Activated CD4-positive, alpha-beta T cell treated with anti-CD3 and anti-CD28 coated beads for 1 hour (primary cell): ENCODE measurements around the gene GRM7.

ENCODE experiments used
- DNase-seq: peaks from one replicate; pipeline ENCODE4 v3.0.0-alpha.2; 2020

Gene GRM7

DNA sequence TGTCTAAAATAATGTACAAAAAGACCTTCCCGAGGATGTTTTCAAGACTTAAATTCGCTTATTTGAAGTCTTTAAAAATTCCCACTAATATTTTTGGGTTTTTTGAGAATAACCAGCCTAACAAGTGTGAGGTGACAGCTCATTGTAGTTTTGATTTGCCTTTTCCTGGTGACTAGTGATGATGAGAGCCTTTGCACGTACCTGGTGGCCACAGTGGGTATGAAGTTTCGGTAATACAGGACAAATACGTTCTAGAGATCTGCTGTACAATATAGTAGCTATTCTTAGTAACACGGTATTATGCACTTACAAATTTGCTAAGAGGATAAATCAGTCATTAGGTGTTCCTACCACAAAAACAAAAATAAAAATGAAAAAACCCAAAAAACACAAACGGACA is 124.9 kb downstream of the GRM7 start:
- no peak for DNase-seq

DNA sequence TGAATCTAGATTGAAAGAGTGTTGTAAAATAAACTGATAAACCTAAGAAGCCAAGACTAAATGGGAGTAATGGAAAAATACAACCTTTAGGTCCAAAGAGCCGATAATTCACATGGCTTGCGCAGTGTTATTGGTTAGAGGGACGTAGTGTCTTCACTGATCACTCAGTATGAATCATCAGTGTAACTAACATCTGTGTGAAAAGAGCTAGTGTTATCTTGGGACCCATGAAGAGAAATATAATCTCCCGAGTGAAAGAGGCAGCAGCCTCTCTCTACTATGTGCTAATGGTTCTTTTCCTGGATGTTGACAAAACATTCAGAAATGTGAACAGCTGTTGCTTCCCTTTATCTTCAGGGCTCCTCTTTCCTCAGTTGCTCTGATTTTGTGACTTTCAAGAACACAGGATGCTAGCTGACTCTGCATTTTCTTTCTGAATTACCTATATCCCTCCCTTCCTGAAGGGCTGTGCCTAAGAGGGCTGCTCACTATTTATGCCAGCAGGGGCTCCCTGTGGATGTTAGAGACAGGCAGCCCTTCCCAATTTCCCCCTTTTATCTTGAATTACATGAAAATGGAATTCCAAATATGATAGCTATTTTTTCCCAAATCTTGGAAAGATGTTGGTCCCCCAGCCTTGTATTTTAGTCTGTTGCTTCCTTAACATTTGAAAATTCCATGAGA is 128.8 kb downstream of the GRM7 start:
- DNase-seq, result no peak

DNA sequence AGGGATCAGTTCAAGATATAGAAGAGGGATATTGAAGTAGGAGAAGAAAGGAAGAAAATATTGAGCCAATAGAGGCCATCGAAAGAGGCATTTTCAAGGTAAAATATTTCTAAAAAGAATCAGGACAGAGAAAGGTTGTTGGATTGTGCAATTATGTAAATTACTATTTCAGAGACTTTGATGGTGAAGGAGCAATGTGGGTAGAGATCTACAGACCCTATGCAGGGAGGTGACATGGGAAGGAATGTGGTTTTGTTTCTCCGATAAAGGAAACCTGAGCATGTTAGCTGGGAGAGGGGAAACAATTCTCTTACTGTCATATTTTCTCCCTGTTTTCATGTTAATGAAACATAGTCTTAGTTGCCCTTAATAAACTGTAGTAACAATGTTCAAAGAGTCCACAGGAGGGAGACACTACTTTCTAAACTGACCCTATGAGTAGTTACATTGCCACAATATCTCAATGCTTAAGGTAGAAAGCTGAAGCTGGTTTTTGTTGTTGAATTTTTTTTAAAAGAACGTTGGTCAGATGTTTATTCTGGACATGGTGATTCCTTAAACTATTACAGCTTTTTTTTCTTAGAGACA is 133.3 kb downstream of the GRM7 start:
- DNase-seq, result no peak

DNA sequence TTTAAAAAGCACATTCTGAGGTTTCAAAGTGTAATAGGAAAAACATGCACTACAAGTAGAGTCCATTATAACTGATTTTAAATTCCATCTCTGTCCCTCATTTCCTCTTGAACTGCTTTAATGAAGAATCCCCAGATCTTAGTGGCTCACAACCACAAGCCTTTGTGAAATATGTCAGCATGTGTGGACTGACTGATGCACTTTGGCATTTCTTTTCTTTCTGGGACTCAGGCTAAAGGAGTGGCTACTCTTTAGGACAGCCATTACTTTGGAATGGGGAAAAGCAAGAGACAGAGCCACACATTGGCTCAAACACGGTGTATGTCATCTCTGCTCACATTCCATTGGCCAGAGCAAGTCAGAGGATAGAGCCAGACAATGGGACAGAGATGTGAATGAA is 139.6 kb downstream of the GRM7 start:
- no peak for DNase-seq

DNA sequence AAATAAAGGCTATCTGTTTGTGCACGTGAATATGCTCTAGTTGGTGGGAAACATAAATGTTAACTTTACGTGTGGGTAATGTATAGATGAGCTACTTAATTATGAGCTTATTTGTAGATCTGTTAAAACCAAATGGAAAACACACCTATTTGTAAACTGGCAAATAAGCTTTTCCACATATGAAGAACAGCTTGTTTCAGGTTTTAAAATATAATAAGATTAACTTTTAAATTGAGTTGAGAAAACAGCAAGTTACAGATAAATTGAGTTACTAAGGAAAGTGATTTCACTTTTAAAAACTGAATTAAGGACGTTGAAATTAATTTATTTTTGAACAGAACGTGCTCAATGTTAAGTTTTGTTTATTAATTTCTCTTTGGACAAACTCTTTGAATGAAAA is 140.5 kb downstream of the GRM7 start:
- no peak for DNase-seq

DNA sequence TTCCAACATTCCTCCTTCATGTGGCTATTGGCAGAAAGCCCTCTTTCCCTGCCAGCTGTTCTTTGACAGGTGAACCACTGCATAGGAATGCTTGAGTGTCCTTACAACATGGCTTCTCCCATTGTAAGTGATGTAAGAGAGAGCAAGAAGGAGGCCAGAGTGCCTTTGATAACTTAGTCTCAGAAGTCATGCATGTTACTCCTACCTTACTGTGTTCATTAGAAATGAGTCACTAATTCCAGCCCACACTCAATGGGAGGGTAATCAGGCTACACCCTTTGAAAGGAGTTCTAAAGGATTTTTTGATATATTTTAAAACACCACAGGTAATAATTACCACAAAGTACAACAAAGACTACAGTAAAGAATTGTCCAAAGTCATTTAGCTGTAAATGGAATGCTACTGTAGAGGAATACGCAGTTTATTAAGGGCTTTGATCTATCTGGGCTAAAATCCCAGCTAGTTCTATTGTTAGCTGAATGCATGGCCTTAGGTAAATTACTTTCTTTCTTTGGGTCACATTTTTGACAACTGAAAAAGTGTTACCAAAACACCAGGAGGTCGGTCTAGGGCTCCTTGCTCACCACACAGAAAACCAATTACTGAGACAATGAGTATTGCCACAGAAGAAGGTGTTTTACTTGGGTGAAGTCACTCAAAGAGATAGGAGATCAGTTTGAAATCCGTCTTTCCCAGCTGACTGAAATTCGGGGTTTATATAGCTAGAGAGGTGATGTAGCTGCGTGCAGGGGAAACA is 154.9 kb downstream of the GRM7 start:
- no peak for DNase-seq

DNA sequence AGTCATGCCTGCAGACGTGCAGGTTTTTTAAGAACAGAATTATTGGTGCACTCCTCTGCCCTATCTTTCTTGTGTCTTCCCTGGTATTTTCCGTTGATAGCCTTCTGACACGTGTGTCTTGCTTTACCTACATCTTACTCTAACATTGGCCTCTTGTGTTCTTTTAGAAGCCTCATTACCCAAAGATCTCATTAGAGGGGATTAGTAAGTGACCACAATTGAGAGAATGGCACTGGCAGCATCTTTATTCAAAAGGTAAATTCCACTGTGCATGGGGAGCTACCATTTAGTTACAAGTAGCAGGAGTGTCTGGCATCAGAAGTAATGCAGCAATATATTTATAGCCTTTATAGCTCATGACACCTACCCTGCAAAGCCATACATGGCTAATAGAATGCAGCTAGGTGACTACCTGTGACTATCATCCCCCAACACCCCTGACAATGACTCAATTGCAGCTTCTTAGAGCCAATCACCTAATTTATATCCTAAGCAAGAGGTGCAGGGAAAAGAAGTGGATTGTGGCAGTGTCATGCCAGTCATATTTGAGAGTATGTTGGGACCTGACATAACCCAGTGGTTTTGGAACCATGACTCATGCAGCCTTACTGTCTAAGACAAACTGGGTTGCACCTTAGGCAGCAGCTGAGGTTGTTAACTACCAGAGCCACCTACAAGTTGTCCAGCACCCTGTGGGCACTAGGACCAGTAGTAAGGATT is 164.8 kb downstream of the GRM7 start:
- DNase-seq, result no peak

DNA sequence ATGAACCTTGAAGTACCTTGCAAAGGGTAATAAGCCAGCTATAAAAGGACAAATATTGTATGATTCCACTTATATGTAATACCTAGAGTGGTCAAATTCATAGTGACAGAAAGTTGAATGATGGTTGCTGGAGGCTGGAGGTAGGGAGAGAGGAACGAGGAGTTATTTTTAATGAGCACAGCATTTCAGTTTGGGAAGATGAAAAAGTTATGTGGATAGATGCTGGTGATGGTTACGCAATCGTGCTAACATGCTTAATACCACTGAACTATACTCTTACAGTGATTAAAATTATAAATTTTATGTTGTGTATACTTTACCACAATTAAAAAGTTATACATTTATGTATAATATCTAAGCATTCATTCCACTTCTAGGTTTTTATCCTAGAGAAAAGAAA is 168.6 kb downstream of the GRM7 start:
- DNase-seq, result no peak

DNA sequence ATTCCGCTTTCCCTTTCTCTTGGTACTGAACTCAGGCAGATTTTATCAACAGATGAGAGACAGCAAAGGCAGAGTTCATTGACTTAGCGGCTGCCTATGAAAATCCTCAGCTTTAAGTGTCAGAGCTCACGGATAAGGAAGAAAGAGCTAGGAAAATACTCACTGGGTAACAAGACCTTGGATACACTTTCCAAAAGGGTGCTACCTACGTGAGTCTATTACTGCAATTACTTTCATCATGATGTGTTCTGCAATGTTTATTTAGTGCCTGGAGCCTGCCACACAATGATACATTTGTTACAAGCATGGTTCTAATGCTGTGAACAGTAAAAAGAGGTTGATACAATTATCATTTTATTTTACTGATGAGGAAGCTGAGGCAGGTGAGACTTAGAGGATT is 177.5 kb downstream of the GRM7 start:
- DNase-seq, result no peak

DNA sequence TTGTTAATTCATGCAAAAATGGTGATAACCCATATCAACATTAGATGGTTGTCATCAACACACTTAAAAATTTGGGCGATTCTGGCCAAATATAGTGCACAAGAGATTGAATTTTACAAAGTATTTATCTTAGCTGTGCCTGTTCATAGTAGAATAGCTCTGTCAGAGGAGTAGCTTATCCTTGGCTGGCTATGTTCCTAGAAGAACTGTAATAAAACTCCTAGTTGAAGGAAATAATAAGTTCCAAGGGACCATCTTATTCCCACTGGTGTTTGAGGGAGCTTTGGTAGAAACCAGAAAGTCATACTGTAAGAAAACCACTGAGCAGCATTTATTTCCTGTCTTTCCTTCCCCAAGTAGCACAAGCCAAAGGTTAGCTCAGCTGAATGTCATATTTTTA is 201.8 kb downstream of the GRM7 start:
- no peak for DNase-seq

DNA sequence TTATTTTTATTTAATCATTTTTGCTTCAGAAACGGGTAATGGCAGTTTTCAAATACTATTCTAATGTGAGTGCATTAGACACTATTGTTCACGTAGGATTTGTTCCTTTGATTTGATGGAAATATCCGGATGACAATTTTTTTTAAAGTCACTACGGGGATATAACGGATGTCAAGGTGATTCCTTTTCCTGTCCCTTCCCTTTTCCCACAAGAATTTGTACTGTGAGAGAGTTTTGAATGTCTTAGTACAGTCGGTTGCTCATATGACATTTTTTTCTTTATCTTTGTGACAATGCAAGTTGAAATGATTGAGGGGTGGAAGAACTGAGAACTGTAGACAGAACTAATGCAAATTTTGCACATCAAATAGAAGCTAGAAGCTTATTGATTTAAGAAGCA is 209.5 kb downstream of the GRM7 start:
- no peak for DNase-seq

DNA sequence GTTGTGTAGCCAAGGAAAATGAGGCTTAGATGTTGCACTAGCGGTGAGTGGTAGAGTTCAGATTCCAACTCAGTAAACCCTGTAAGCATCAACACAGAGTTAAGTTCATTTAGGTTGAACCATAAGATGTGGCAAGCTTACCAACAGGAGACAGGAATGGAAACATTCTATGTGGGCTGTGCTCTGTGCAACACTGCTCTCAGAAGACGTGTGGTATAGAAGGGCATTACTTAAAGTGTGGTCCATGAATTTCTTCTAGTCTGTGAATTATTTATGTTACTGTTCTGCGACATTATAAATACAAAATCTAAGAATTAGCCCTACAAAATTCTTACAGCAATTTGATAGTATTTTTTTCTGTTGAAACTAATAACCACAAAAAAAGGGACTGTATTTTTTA is 213.3 kb downstream of the GRM7 start:
- DNase-seq, result no peak

DNA sequence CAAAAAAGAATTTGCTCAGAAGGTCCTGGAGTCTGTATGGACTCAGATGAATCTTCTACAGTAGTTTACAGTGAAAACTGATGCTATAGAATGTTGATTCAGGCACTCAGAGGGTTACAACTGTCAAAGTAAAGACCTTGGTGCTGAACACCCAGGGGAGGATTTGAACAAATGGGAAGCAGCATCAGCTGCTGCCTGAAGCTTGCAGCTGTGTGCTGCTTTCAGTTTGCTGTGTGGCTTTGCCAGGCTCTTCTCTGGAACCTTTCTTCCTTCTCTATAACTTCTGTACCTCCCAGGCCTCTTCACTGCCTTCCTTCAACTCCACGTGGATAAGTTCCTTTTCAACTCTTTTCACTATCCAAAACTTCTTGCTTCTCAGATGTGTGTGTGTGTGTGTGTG is 214.2 kb downstream of the GRM7 start:
- no peak for DNase-seq

DNA sequence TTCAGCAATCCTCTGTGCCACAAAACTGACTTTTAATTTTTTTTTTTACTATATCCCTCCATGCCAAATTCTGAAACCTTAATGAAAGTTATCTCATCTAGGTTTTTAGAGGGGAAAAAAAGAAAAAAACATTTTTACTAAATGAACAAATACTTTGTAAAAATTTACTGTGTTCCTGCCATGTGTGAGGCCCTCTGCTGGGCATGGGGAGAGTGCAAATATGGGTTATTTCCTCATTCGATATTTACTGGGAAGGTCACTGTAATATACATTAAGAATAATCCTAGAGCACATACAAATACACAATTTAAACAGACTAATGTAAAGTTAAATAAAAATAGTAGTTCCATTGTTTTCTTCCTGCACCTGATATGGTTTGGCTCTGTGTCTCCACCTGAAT is 215.0 kb downstream of the GRM7 start:
- DNase-seq, result no peak

DNA sequence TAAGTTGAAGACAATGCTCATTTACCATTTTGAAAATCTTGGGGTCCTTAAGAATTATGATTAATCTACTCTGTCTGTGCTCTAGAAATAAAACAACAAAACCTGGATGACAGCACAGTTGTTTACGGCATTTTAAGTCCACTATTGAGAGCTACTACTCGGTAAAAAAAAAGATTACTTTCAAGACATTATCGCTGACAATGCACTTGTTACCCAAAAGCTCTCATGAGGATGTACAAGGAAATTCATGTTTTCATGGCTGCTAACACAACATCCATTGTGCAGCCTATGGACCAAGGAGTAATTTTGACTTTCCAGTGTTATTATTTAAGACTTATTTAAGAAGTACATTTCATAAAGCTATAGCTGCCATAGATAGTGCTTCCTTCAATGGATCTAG is 221.3 kb downstream of the GRM7 start:
- no peak for DNase-seq

DNA sequence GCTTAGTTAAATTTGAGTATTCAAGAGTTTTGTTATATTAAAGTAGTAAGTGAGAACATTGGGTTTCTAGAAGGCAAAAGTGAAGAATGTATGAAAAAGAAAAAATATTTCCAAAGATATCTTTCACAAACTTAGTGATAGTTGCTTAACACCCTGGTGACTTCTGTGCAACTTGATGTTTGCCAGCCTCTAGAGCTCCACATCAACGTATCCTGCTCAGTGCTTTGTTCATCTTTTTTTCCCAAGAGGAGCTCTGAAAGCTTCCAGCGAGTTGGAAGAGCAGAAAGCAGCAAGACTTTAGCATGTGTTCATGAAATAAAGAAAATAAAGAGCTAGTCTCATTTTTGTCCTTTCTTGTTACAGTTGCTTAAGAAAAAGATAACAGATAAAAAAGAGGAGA is 225.5 kb downstream of the GRM7 start:
- no peak for DNase-seq

DNA sequence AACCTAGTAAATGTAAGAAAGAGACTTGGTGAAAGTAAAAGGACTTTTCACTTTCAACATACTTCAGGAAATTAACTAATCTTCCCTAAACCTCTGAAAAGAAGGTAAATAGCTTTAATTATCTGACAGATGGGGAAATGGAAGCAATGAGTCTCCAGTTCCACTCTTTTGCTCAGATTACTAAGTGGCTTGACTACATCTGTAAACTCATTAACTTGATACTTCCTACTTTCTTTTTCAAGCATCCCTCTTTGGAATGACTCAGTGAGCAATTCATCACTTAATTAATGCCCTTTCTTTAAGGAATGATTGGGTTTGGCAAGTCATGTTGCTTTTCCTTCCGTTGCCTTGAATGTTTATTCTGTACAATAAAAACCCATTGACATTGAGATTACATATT is 234.2 kb downstream of the GRM7 start:
- DNase-seq, result no peak

DNA sequence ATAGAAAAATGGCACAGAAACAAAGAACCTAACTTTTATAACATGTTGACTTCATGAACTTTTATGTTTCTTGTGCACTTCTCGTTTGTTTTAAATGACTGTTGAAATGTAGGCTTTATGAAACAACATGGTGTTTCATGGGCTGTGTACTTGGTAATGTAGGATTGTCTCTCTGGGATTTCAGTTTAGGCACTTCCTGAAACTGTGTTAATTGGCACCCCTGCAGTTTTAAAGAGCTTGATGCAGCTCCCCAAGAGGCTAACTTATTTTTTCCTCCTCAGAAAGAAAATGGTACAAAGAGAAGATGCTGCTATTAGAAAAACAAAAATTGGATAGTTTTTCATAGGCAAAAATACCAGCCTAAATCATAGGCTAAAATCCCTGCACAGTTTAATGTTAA is 239.2 kb downstream of the GRM7 start:
- no peak for DNase-seq

DNA sequence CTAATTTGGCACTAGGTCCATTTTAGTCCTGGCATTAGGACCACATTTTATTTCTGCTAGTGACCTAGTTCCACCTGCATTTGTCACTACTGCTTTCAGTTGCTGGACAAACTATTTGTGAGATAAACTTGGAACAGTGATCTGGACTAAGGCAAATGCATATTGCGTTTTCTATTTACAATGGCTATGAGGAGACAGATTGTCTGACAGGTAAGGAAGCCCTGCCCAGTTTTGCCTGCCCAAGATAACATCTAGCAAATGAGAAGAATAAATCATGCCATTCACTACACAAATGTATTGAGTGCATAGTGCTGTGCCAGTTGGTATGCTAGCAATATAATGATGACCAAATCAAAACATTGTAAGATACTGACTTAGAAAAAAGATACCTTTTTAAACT is 245.7 kb downstream of the GRM7 start:
- no peak for DNase-seq

DNA sequence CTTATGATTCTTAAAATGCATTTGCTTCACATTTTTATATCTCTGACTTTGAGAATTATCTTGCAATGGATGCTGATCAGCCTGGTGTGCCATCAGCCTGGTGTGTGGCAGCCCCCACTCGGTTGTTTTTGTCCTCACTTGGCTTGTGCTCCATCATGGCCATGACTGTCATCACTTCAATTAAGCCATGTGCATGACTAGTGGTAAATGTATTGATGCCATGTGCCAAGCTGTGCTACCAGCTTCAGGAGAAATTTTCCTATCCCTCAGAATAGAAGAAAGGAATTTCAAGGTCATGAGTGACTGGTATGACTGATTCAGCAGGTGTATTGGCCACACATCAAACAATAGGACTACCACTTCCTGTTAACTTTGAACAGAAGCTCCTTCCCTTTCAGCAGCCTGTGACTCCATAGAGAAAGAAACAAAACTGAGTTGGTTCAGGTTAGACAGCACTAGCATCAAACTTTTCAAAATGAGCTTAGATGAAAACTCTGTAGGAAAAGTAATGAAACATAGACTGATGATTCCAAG is 251.7 kb downstream of the GRM7 start:
- no peak for DNase-seq

DNA sequence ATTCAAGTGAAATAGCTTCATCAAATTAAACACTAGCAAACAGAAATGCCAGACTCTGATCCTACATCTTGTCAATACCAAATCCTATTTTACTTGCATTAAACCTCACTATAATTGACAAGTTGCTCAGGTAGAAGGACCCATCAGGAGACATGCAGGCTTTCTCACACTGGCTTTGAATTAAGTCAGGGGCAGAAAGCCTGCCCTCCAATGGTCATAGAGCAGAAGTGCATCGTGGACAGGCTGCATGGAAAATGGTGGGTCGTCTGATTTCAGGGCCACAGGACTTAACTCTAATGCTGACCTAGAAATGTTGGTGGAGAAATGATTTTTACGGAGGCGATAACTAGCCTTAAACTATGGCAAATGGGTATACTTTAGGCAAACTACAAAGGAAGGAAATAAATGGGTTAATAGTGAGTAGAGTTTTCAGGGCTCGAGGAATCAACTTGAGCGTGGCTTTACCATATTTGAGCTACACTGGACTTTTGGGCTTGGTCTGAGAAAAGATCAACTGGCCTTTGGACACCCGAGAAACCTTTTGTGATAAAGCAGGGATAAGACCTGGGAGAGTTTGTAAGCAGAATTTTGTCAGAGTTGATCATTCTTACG is 283.9 kb downstream of the GRM7 start:
- no peak for DNase-seq

DNA sequence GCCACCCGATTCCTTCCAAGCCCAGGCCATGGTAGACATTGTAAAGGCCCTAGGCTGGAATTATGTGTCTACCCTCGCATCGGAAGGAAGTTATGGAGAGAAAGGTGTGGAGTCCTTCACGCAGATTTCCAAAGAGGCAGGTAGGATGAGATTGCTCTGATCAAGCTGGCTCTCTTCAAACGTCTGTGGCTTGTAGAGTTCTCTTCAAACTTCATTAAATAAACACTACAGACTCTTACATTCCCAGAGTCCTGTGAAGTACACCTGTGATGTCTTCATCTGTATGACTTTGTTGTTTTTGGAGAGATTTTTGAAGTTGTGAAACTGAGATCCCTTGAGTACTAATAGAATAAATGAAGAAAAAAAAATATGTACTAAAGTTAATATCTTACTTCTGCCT is 285.6 kb downstream of the GRM7 start:
- DNase-seq, result no peak

DNA sequence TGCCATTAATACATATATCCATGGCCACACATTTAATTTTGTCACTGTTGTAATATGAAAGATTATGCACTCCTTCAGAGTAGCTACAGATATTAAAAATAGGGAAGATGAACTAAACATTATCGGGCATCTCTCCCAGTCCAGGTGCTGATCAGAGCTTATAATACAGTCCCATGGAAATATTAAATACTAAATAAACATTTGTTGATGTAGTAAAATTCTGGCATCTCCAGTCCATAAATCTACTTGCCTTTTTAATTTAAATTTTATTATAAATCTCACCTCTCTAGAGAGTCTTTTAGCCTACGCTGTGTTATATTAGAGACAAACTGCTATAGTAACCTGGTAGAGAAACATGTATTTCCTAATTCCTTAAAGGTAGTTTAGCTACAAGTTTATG is 297.6 kb downstream of the GRM7 start:
- DNase-seq, result no peak
